Astrocyte of the spinal cord (primary cell): Measurements from ENCODE around the gene ABCB10.
A peak's percentile ranks its signal among the peaks of the same experiment; 100 is the strongest.

Source experiments
- DNase-seq: peaks from one replicate; pipeline ENCODE4 v3.0.0; 2011; ENCODE audit warnings: low read depth, low spot score
- H3K4me3 ChIP-seq: 2 replicates; pipeline ENCODE4 v1.5.1; 2011; ENCODE audit warnings: low read depth, mild to moderate bottlenecking, low read length, moderate library complexity
- CTCF ChIP-seq: IDR thresholded peaks from 2 replicates; pipeline ENCODE4 v1.5.1; 2012; ENCODE audit warnings: low read depth, mild to moderate bottlenecking, low read length, inconsistent platforms
- in situ Hi-C: cut with HindIII; loops from 2 replicates; pipeline ENCODE4 v1.10.0; 2017; ENCODE audit warnings: low sequenced_read_pairs

ABCB10 gene

GRCh38 chr1:229582011-229582694, 23.6 kb upstream of the ABCB10 start:
- no peak overlapping the region for H3K4me3 ChIP-seq
- no peak for TF ChIP-seq CTCF
- in situ Hi-C loops: no loop called here
- peak; percentile 41 for DNase-seq

GRCh38 chr1:229581485-229581884, 23.0 kb upstream of the ABCB10 start:
- H3K4me3 ChIP-seq: no peak overlapping the region
- DNase-seq: no peak
- in situ Hi-C loops: no loop called here
- TF ChIP-seq CTCF: no peak

- H3K4me3 ChIP-seq: no peak overlapping the region
- DNase-seq: peak; percentile 39
- TF ChIP-seq CTCF: no peak
- in situ Hi-C loops: no loop called here
Observed at GRCh38 chr1:229579059-229579673, 20.7 kb upstream of the ABCB10 start.

- no peak for DNase-seq
- TF ChIP-seq CTCF: no peak
- no peak overlapping the region for H3K4me3 ChIP-seq
- in situ Hi-C loops: no loop called here
Observed at GRCh38 chr1:229578168-229579058, 19.9 kb upstream of the ABCB10 start.

- in situ Hi-C loops: no loop called here
- DNase-seq: no peak
- no peak overlapping the region for H3K4me3 ChIP-seq
- no peak for TF ChIP-seq CTCF
Observed at GRCh38 chr1:229574679-229575442, 16.4 kb upstream of the ABCB10 start.

GRCh38 chr1:229572286-229572685, 13.8 kb upstream of the ABCB10 start:
- H3K4me3 ChIP-seq: no peak overlapping the region

More at GRCh38 chr1:229572286-229572685, 13.8 kb upstream of the ABCB10 start:
- in situ Hi-C loops: no loop called here
- no peak for DNase-seq
- TF ChIP-seq CTCF: no peak
